Measurements from ENCODE around the gene ARHGAP6.

The ARHGAP6 gene

GRCh38 chrX:11351375-11352295 is 314.1 kb downstream of the ARHGAP6 start:
- DNase-seq (ENCODE audit: low read depth in 2 of 2), result no peak

DNA sequence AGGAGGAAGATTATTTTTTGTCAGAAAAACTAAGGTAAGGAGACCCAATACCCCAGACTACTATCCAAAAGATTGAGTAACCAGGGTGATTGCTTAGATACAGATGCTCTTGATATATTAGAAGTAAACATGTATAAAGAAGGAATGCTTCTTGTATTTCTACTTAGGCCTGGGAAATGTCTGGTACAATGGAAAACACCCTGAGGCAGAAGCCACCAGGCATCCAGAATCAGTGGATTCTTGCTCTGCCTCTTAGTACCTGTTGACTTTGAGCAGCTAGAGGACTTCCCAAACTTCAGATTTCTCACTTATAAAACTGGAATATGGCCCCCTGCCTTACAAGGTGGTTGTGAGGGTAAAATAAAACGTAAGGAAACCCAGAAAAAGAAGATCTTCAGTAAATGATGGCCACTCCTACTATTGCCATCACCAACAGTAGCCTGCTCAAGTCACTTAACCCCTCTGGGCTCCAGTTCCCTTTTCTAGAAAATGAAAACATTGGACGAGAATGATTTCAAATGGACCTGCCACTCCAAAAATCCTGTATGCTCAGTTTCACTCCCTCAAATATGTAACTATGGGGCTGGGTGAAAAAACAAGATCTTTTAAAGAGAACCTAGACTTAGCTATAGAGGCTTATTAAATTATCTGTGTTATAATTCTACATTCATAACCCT is 315.9 kb downstream of the ARHGAP6 start:
- no peak for DNase-seq (ENCODE audit: low read depth in 2 of 2)

GRCh38 chrX:11349020-11349419 is 316.7 kb downstream of the ARHGAP6 start:
- DNase-seq (ENCODE audit: low read depth in 2 of 2), result no peak

GRCh38 chrX:11347300-11347699 is 318.4 kb downstream of the ARHGAP6 start:
- DNase-seq (ENCODE audit: low read depth in 2 of 2), result no peak

DNA sequence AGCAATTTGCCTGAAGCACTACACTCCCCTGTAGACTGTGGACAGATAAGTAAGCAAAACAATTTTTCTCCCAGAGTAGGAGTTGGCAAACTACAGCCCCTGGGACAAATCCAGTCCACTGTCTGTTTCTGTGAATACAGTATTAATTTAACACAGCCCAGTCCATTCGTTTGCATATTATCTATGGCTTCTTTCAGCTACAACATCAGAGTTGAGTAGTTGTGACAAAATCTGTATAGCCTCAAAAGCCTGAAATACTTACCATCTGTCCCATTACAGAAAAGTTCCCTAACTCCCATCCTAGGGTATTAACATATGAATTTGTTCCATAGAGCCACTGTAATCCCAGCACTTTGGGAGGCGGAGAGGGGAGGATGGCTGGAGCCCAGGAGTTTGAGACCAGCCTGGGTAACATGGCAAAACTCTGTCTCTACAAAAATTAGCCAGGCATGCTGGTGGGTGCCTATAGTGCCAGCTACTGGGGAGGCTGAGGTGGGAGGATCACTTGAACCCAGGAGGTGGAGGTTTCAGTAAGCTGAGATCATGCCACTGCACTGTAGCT is 319.5 kb downstream of the ARHGAP6 start:
- no peak for DNase-seq (ENCODE audit: low read depth in 2 of 2)

- DNase-seq (ENCODE audit: low read depth in 2 of 2), result no peak
These were observed 323.0 kb downstream of the ARHGAP6 start for GRCh38 chrX:11342673-11343072.

DNA sequence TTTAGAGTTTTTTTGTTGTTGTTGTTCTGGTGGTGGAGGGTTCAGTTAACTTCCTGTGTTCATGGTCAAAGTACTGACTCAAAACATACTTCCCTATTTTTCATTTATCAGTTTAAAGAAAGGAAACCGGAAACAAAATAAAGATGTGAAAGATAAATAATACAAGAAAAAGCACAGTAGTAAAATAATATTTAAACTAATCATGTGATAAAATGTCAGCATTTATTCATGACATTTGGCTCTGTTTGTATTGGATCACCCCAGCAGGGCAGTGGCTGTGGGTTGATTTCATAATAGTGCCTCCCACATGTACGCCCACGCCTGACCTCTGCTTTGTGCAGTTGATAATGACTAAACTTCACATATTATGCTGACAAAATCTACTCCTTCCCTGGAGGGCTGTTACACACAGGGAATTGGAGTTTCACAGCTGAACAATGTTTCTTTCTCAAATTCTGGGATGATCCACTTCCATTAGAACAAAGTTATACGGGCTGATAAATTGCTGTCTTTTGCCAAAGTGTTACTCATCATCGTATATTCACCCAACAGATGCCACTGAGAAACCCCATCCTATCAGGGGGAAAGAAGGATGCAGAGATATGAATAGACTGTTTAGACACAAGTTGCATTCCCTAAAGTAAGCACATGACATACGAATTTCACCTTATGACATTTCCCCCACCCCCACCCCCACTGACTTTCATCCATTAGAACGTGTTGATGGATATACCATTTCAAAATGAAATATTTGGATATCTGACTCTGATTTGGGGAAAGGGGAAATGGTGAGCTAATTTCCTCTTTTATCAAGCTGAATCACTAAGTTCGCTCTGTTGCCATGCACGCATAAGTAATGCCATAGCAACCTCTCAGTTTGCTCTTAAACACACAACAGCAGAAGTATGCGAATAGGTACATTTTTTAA is 324.2 kb downstream of the ARHGAP6 start:
- no peak for DNase-seq (ENCODE audit: low read depth in 2 of 2)

- DNase-seq (ENCODE audit: low read depth in 2 of 2), result no peak
These were observed 328.3 kb downstream of the ARHGAP6 start for GRCh38 chrX:11337292-11338009.

- no peak for DNase-seq (ENCODE audit: low read depth in 2 of 2)
These were observed 329.5 kb downstream of the ARHGAP6 start for GRCh38 chrX:11336201-11336600.

DNA sequence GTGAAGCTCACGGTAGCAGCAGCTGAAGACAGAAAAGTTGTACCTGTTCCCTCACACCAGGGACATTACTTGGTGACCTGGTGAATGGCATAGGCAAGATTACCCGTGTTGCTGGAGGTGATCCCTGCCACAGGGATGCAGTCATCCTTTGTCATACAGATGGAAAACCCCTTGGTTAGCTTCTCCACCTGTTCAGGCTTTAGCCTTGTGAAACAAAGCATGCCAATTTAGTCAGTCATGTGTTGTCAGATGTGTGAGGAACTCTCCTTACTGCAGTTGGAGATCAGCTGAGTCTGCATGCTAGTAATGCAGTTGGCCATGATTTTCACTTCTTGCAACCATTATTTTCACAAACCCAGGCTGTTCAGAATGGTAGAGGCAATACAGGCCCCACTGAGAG is 331.6 kb downstream of the ARHGAP6 start:
- no peak for DNase-seq (ENCODE audit: low read depth in 2 of 2)

- no peak for DNase-seq (ENCODE audit: low read depth in 2 of 2)
These were observed 333.9 kb downstream of the ARHGAP6 start for GRCh38 chrX:11331788-11332187.

DNA sequence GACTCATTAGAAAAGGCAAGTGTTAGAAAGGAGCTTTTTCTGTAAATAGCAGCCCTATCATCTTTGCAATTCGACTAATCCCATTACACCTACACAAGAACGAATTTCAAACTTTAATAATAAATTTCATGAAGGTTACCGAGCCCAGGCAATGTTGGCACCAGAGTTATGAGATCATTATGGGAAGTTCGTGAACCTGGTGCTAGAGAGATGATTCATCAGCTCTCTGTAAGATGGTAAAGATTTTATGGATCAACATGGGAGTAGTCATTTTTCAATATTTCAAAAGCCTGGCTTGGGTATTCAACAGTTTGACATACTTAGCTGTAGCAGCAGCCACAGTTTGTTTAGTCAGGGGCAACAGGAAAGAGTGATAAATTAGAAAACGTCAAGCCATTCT is 336.7 kb downstream of the ARHGAP6 start:
- no peak for DNase-seq (ENCODE audit: low read depth in 2 of 2)

- no peak for DNase-seq (ENCODE audit: low read depth in 2 of 2)
These were observed 337.6 kb downstream of the ARHGAP6 start for GRCh38 chrX:11328134-11328533.

DNA sequence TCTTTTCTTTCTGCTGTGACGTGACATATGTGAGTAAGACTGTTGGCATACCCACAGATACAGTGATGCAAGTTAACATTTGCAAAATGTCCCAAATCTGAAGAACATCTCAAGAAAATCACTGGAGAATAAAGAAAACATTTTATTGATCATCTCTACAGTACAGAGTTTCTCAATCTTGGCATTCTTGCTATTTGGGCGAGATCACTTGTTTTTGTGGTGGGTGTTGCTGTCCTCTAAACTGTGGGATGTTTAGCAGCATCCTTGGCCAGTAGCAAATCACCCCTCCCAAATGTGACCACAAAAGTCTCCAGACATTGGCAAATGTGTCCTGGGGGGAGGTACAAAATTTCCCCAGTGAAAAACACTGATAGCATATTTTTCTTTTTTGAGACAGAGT is 343.7 kb downstream of the ARHGAP6 start:
- DNase-seq (ENCODE audit: low read depth in 2 of 2), result no peak

- DNase-seq (ENCODE audit: low read depth in 2 of 2), result no peak
These were observed 345.8 kb downstream of the ARHGAP6 start for GRCh38 chrX:11319806-11320520.

GRCh38 chrX:11311706-11312105 is 354.0 kb downstream of the ARHGAP6 start:
- no peak for DNase-seq (ENCODE audit: low read depth in 2 of 2)

- no peak for DNase-seq (ENCODE audit: low read depth in 2 of 2)
These were observed 356.5 kb downstream of the ARHGAP6 start for GRCh38 chrX:11309220-11309619.

- no peak for DNase-seq (ENCODE audit: low read depth in 2 of 2)
These were observed 360.1 kb downstream of the ARHGAP6 start for GRCh38 chrX:11305641-11306040.

- DNase-seq (ENCODE audit: low read depth in 2 of 2), result no peak
These were observed 360.9 kb downstream of the ARHGAP6 start for GRCh38 chrX:11304829-11305228.

DNA sequence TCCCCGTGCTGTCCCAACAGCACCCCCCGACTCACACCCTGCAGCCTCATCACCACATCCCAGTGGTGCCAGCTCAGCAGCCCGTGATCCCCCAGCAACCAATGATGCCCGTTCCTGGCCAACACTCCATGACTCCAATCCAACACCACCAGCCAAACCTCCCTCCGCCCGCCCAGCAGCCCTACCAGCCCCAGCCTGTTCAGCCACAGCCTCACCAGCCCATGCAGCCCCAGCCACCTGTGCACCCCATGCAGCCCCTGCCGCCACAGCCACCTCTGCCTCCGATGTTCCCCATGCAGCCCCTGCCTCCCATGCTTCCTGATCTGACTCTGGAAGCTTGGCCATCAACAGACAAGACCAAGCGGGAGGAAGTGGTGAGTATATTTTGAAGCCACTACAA is 367.1 kb downstream of the ARHGAP6 start:
- no peak for DNase-seq (ENCODE audit: low read depth in 2 of 2)
